T-cell (primary cell): ENCODE measurements around the gene SLC25A28. TPM values are rescaled to one million over a fixed set of nuclear protein-coding genes. Genes with fewer than 3 reads are reported as not detected.
"Not testable (repeated sequence)": the region's sequence is repeated elsewhere in the genome, so short reads cannot be mapped to it uniquely, and the experiment has no call there.

Source experiments
- ATAC-seq, 4 experiments: fragments of 200-7000 bp in 3 of 4; fragments of 150-1000 bp in 1 of 4; cut with Tn5 transposase; replicated peaks in 1 of 4; 1 replicate in 3 of 4; 2 replicates in 1 of 4; pipeline ENCODE4 v1.10.0; 2021; ENCODE audit warnings: moderate library complexity in 3 of 4, mild to moderate bottlenecking in 2 of 4, moderate number of reproducible peaks in 1 of 4
- CTCF ChIA-PET, 2 donors: fragments of 300-600 bp; sonication (Branson Sonifier 250); formaldehyde crosslinking; loops; one replicate each; lab custom pipeline; 2022; ENCODE audit warnings: antibody characterized with exemption in 2 of 2; lab: Charles Lee
- POLR2A ChIA-PET, 2 donors: fragments of 300-600 bp; sonication (Branson Sonifier 250); formaldehyde crosslinking; loops; one replicate each; lab custom pipeline; 2022; ENCODE audit warnings: antibody characterized with exemption in 2 of 2; lab: Charles Lee
- DNase-seq, 35 experiments: peaks; one replicate each; pipeline versions ENCODE4 v3.0.0 to v3.0.0-alpha.2; 2013 to 2023
- H3K27ac ChIP-seq: one replicate; pipeline ENCODE4 v1.5.1; 2013; ENCODE audit warnings: low read length
- H3K27me3 ChIP-seq, 2 experiments: replicated peaks in 1 of 2; 1 replicate in 1 of 2; 2 replicates in 1 of 2; pipeline versions ENCODE4 v1.6.1 to v1.7.0; 2013; ENCODE audit warnings: low read length in 1 of 2, mixed read lengths in 1 of 2; ENCODE audit not compliant: control insufficient read depth in 2 of 2, insufficient read depth in 2 of 2; ENCODE audit errors: extremely low read depth in 1 of 2
- H3K36me3 ChIP-seq, 2 donors: 1 replicate in 1 of 2; 2 replicates in 1 of 2; pipeline versions ENCODE4 v1.6.1 to v1.7.0; 2013; ENCODE audit warnings: low read length in 1 of 2; ENCODE audit not compliant: control insufficient read depth in 2 of 2, insufficient read depth in 1 of 2; ENCODE audit errors: extremely low read depth in 1 of 2
- H3K4me1 ChIP-seq, 2 experiments: 1 replicate in 1 of 2; 2 replicates in 1 of 2; pipeline versions ENCODE4 v1.6.1 to v1.7.0; 2013; ENCODE audit warnings: low read length in 2 of 2, mixed read lengths in 1 of 2; ENCODE audit not compliant: insufficient read depth in 2 of 2, control insufficient read depth in 1 of 2; ENCODE audit errors: extremely low read depth in 1 of 2
- H3K4me3 ChIP-seq, 2 donors: 1 replicate in 1 of 2; 2 replicates in 1 of 2; pipeline versions ENCODE4 v1.5.1 to v1.7.0; 2013; ENCODE audit warnings: mild to moderate bottlenecking in 2 of 2, low read length in 1 of 2, moderate library complexity in 1 of 2; ENCODE audit not compliant: control insufficient read depth in 1 of 2; ENCODE audit errors: extremely low read depth in 1 of 2
- H3K9me3 ChIP-seq: 2 replicates; pipeline ENCODE4 v1.7.0; 2013
- H3K27ac Mint-ChIP-seq, 2 donors: one replicate each; pipeline ENCODE4 v1.8.0; 2020 to 2021; ENCODE audit warnings: mild to moderate bottlenecking in 2 of 2, mixed read lengths in 2 of 2
- H3K27me3 Mint-ChIP-seq, 2 donors: one replicate each; pipeline ENCODE4 v1.8.0; 2021 to 2022; ENCODE audit warnings: mixed read lengths in 2 of 2
- H3K36me3 Mint-ChIP-seq: one replicate; pipeline ENCODE4 v1.8.0; 2021; ENCODE audit warnings: mixed read lengths
- H3K4me1 Mint-ChIP-seq, 3 donors: one replicate each; pipeline ENCODE4 v1.8.0; 2020 to 2022; ENCODE audit warnings: mixed read lengths in 3 of 3, mild to moderate bottlenecking in 1 of 3
- H3K4me3 Mint-ChIP-seq, 3 donors: one replicate each; pipeline ENCODE4 v1.8.0; 2020 to 2022; ENCODE audit warnings: mild to moderate bottlenecking in 3 of 3, mixed read lengths in 3 of 3, moderate library complexity in 3 of 3
- H3K9me3 Mint-ChIP-seq, 3 donors: one replicate each; pipeline ENCODE4 v1.8.0; 2020 to 2022; ENCODE audit warnings: mixed read lengths in 3 of 3
- WGBS: methylation state at CpG from one replicate; pipeline ENCODE4 v1.1.5; 2013; ENCODE audit warnings: missing lambda C conversion rate; ENCODE audit not compliant: insufficient coverage; 5-methylcytosine and 5-hydroxymethylcytosine counted together
- total RNA-seq, 35 experiments: library from RNA in 6 of 35; stranded (reverse) in 6 of 35; fragments of 120-200 nt in 1 of 35; gene quantifications; one replicate each; pipeline versions ENCODE4 v1.2.1 to v1.2.4 and lab custom pipeline; 2013 to 2026

SLC25A28 gene
- total RNA-seq, 5 donors from 2014 or later (not counting 1 experiment from before 2014, with no cell fraction given), result 78.9 to 90.4 (median 87.0) TPM

DNA sequence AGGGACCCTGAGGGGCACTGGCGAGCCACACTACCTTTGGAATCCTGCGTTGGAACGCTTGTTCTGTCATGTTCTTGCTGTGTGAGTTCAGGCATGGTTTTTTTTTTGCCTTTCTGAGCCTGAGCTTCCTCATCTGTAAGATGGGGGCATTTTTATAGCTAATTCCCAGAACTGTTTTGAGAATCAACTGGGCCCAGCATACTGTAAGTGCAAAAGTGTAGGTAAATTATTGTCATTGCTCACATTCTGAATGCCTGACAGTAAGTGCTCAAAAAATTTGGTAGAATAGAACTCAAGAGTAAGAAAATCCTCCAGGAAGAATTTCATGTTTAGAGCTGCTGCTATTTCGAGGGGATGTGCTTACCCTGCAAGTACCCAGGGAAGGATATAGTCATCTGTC lies 22.2 kb downstream of the SLC25A28 start:
- H3K4me3 ChIP-seq, result no peak overlapping the region
- WGBS, result 82% methylated on average over 2 of the region's 4 CpGs
- Mint-ChIP-seq H3K4me1 (no peaks in the 10 kb centered on the region), H3K36me3 (no peaks in the 10 kb centered on the region), H3K27ac (no peak overlapping the region), H3K9me3 (no peaks in the 10 kb centered on the region), H3K4me3 (no peak overlapping the region), H3K27me3 (peaks cover 11 to 14% of the 10 kb centered on the region in 2 donors)
- H3K36me3 ChIP-seq, result no peaks in the 10 kb centered on the region
- no peak overlapping the region for H3K27ac ChIP-seq
- no peak for DNase-seq
- no peaks in the 10 kb centered on the region for H3K4me1 ChIP-seq
- H3K27me3 ChIP-seq, result peaks cover 0 to 3% of the 10 kb centered on the region in 2 experiments
- ChIA-PET CTCF (no interaction called here), POLR2A (no interaction called here)
- ATAC-seq, result no peak
- H3K9me3 ChIP-seq, result no peaks in the 10 kb centered on the region

DNA sequence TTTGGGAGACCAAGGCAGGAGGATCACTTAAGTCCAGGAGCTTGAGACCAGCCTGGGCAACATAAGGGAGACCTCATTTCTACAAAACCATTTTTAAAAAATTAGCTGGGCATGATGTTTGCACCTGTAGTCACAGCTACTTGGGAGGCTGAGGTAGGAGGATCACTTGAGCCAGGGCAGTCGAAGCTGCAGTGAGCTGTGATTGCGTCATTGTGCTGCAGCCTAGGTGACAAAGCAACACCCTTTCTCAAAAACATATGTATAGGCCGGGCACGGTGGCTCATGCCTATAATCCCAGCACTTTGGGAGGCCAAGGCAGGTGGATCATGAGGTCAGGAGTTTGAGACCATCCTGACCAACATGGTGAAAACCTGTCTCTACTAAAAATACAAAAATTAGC lies 23.5 kb downstream of the SLC25A28 start:
- H3K27me3 Mint-ChIP-seq, H3K4me3 Mint-ChIP-seq, H3K27ac Mint-ChIP-seq, POLR2A ChIA-PET, H3K36me3 ChIP-seq, H3K27ac ChIP-seq, DNase-seq, H3K36me3 Mint-ChIP-seq, ATAC-seq, H3K4me3 ChIP-seq, H3K27me3 ChIP-seq, H3K9me3 ChIP-seq, H3K4me1 ChIP-seq, H3K9me3 Mint-ChIP-seq, H3K4me1 Mint-ChIP-seq: not testable (repeated sequence)
- CTCF ChIA-PET, result interaction anchor here in 1 of 2 donors (0.5 kb wide), 1 partner anchor 90 kb away, joined by 8 read pairs; no protein-coding TSS in a partner anchor
- WGBS, result 80% methylated on average over 1 of the region's 4 CpGs

DNA sequence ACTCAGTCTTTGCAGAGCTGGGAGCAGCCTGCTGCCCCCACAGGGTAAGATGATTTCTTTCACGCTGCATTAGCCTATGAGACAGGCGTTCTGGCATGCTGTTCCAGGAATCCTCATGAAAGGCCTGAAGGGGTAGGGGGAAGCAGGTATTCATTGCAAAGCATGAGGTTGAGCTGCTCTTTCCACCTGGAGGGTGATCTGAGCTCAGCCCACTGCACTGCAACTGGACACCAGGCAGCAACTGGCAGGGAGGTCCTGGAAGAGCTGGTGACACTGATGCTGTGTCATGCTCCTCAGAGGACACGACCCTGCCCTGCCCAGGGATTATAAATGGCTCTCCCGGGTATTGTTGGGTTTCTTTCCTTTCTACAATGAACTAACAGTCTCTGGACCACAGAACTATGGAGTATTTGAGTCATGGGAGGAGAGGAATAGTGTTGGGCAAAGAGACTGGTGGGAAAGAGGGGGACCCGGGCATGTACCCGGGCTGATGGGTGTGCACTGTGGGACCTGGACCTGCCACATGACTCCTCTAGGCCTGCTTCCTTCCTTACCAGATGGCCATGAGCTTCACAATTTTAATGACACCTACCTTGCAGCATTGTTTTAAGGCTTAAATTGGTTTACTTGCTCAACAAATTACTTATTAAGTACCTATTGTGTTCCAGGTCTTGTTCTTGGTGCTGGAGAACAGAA lies 24.3 kb downstream of the SLC25A28 start:
- Mint-ChIP-seq H3K27me3 (peaks cover 0 to 3% of the 10 kb centered on the region in 2 donors), H3K36me3 (no peaks in the 10 kb centered on the region), H3K4me3 (no peak overlapping the region), H3K4me1 (no peaks in the 10 kb centered on the region), H3K27ac (no peak overlapping the region), H3K9me3 (no peaks in the 10 kb centered on the region)
- Histone ChIP-seq H3K4me3 (no peak overlapping the region), H3K27me3 (peaks cover 0 to 3% of the 10 kb centered on the region in 2 experiments), H3K9me3 (no peaks in the 10 kb centered on the region), H3K27ac (no peak overlapping the region), H3K4me1 (no peaks in the 10 kb centered on the region), H3K36me3 (no peaks in the 10 kb centered on the region)
- WGBS, result 86% methylated on average over 2 of the region's 6 CpGs
- no peak for DNase-seq
- no peak for ATAC-seq
- ChIA-PET POLR2A (no interaction called here), CTCF (interaction anchor here (0.5 to 0.6 kb wide), 2 partner anchors 91 to 143 kb away, joined by 3 to 8 read pairs; no protein-coding TSS in a partner anchor)

DNA sequence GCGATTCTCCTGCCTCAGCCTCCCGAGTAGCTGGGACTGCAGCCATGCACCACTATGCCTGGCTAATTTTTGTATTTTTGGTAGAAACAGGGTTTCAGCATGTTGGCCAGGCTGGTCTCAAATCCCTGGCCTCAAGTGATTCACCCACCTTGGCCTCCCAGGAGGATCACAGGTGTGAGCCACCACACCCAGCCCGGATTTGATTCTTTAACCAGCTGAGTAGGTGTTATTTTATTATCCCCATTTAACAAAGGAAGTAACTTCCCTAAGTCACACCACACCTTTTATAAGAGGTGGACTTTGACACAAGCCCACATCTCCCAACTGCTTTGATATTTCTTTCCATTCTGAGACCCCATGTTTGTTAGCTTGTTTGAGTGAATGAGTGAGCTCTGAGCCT lies 25.0 kb downstream of the SLC25A28 start:
- H3K36me3 ChIP-seq, result no peaks in the 10 kb centered on the region
- peaks cover 0 to 3% of the 10 kb centered on the region in 2 experiments for H3K27me3 ChIP-seq
- H3K4me1 ChIP-seq, result no peaks in the 10 kb centered on the region
- DNase-seq, result no peak
- WGBS, result 100% methylated on average over 1 of the region's 3 CpGs
- Mint-ChIP-seq H3K4me1 (no peaks in the 10 kb centered on the region), H3K36me3 (no peaks in the 10 kb centered on the region), H3K27me3 (peaks cover 0 to 3% of the 10 kb centered on the region in 2 donors), H3K9me3 (no peaks in the 10 kb centered on the region), H3K4me3 (no peak overlapping the region), H3K27ac (no peak overlapping the region)
- H3K27ac ChIP-seq, result no peak overlapping the region
- H3K4me3 ChIP-seq, result no peak overlapping the region
- POLR2A ChIA-PET, result no interaction called here
- CTCF ChIA-PET, result interaction anchor here in 1 of 2 donors (0.6 kb wide), 1 partner anchor 143 kb away, joined by 3 read pairs; no protein-coding TSS in a partner anchor
- no peaks in the 10 kb centered on the region for H3K9me3 ChIP-seq
- ATAC-seq, result no peak

DNA sequence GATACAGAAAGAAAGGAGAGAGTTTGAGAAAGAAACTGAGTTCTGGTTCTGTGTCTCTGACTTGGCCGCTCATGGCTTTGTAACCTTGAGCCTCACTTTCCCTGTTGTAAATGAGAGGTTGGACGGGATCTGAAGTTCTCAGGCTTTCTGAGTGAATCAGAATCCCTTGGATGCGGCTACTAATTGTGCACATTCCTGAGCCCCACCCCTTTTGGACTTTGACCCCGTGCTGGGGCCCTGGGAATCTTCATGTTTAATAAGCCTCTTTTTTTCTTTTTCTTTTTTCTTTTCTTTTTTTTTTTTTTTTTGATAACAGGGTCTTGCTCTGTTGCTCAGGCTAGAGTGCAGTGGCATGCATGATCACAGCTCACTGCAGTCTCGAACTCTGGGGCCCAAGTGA lies 26.9 kb downstream of the SLC25A28 start:
- ChIA-PET CTCF (interaction anchor here in 1 of 2 donors (0.6 kb wide), 1 partner anchor 36 kb away, joined by 3 read pairs; no protein-coding TSS in a partner anchor), POLR2A (no interaction called here)
- H3K4me1 Mint-ChIP-seq, result no peaks in the 10 kb centered on the region
- no peaks in the 10 kb centered on the region for H3K9me3 Mint-ChIP-seq
- Histone ChIP-seq H3K4me1 (no peaks in the 10 kb centered on the region), H3K4me3 (no peak overlapping the region), H3K27ac (no peak overlapping the region), H3K27me3 (peaks cover 0 to 3% of the 10 kb centered on the region in 2 experiments), H3K36me3 (no peaks in the 10 kb centered on the region), H3K9me3 (no peaks in the 10 kb centered on the region)
- no peak overlapping the region for H3K27ac Mint-ChIP-seq
- DNase-seq (no peak), ATAC-seq (no peak)
- H3K36me3 Mint-ChIP-seq, result no peaks in the 10 kb centered on the region
- no peak overlapping the region for H3K4me3 Mint-ChIP-seq
- whole genome bisulfite sequencing, result 80% methylated on average over 3 of the region's 5 CpGs
- peaks cover 0 to 1% of the 10 kb centered on the region in 2 donors for H3K27me3 Mint-ChIP-seq

DNA sequence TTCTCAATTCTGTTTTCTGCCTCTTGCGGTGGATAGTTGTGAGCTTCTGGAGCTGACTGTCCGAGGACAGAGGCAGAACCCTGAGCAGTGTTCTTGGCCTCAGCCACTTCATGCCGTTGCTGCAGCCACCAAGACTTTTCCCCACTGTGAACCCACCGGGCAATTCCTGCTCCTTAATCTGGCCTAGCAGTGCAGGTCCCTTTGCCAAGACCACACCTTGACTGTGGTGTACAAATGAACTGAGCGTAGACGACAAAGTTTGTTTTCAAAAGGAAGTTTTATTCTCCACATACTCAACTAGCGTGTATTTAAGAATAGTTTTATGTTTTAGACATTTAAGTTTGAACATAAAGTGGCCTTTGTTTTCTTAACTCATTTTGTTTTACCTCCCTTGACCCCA lies 29.4 kb downstream of the SLC25A28 start:
- no peak overlapping the region for H3K4me3 ChIP-seq
- no peaks in the 10 kb centered on the region for H3K4me1 ChIP-seq
- POLR2A ChIA-PET, result no interaction called here
- DNase-seq (no peak), ATAC-seq (no peak)
- H3K27me3 ChIP-seq, result peaks cover 0 to under 1% of the 10 kb centered on the region in 2 experiments
- no peak overlapping the region for H3K27ac ChIP-seq
- H3K4me1 Mint-ChIP-seq, result no peaks in the 10 kb centered on the region
- WGBS, result 88% methylated on average over 4 of the region's 7 CpGs
- CTCF ChIA-PET, result interaction anchor here in 1 of 2 donors (0.7 kb wide), 1 partner anchor 27 kb away, joined by 3 read pairs; no protein-coding TSS in a partner anchor
- no peak overlapping the region for H3K4me3 Mint-ChIP-seq
- H3K36me3 Mint-ChIP-seq, result no peaks in the 10 kb centered on the region
- H3K9me3 Mint-ChIP-seq, result no peaks in the 10 kb centered on the region
- no peak overlapping the region for H3K27ac Mint-ChIP-seq
- peaks cover 2 to 4% of the 10 kb centered on the region in 2 donors for H3K27me3 Mint-ChIP-seq
- H3K36me3 ChIP-seq, result no peaks in the 10 kb centered on the region
- H3K9me3 ChIP-seq, result no peaks in the 10 kb centered on the region
